BLaER1 treated with 17β-estradiol and CSF1 and Interleukin-3, amounts not matched to agents 10 nM and 100 nM (cell line): ENCODE results near the gene MGAT4B.

ENCODE experiments used
- H3K27ac ChIP-seq, 11 experiments: shearing (Covaris generic); formaldehyde crosslinking; 2 replicates each; pipeline ENCODE4 v1.8.1; 2022
- H3K27me3 ChIP-seq, 11 experiments: shearing (Covaris generic); formaldehyde crosslinking; 2 replicates each; pipeline ENCODE4 v1.8.1; 2022
- H3K36me3 ChIP-seq, 11 experiments: shearing (Covaris generic); formaldehyde crosslinking; 2 replicates each; pipeline ENCODE4 v1.8.1; 2022
- H3K4me1 ChIP-seq, 10 experiments: shearing (Covaris generic); formaldehyde crosslinking; 2 replicates each; pipeline ENCODE4 v1.8.1; 2022
- H3K4me2 ChIP-seq, 11 experiments: shearing (Covaris generic); formaldehyde crosslinking; 2 replicates each; pipeline ENCODE4 v1.8.1; 2022
- H3K4me3 ChIP-seq, 10 experiments: shearing (Covaris generic); formaldehyde crosslinking; 2 replicates each; pipeline ENCODE4 v1.8.1; 2022
- H3K9ac ChIP-seq, 11 experiments: shearing (Covaris generic); formaldehyde crosslinking; 2 replicates each; pipeline ENCODE4 v1.8.1; 2022
- H3K9me3 ChIP-seq, 11 experiments: shearing (Covaris generic); formaldehyde crosslinking; replicated peaks in 1 of 11; 2 replicates each; pipeline ENCODE4 v1.8.1; 2022
- H4K20me1 ChIP-seq, 11 experiments: shearing (Covaris generic); formaldehyde crosslinking; 2 replicates each; pipeline ENCODE4 v1.8.1; 2022
- Cebpa-rat ChIP-seq, 11 experiments: shearing (Covaris generic); IDR thresholded peaks; 2 replicates each; pipeline ENCODE4 v1.8.1; 2022

Gene MGAT4B

GRCh38 chr5:179817890-179818745 lies 11.5 kb upstream of the MGAT4B start:
- peaks cover 22 to 41% (median 37%) of the 10 kb centered on the region in 11 experiments for H3K36me3 ChIP-seq
- no peak for TF ChIP-seq Cebpa-rat (IDR thresholded peaks at IDR 0.05)
- peak overlapping the region; percentile 41 to 100 (median 93); a peak in 16 of 20 replicates for H3K4me3 ChIP-seq
- H3K9me3 ChIP-seq = no peaks in the 10 kb centered on the region
- H3K27me3 ChIP-seq = peaks cover 19 to 34% (median 32%) of the 10 kb centered on the region in 11 experiments
- peak overlapping the region; percentile 89 to 100 (median 98) for H3K4me2 ChIP-seq
- peaks cover 19 to 46% (median 23%) of the 10 kb centered on the region in 11 experiments for H4K20me1 ChIP-seq
- peaks cover 50 to 57% (median 55%) of the 10 kb centered on the region in 10 experiments for H3K4me1 ChIP-seq
- H3K9ac ChIP-seq = peak overlapping the region; percentile 91 to 99 (median 98)
- H3K27ac ChIP-seq = peak overlapping the region; percentile 89 to 98 (median 94)

DNA sequence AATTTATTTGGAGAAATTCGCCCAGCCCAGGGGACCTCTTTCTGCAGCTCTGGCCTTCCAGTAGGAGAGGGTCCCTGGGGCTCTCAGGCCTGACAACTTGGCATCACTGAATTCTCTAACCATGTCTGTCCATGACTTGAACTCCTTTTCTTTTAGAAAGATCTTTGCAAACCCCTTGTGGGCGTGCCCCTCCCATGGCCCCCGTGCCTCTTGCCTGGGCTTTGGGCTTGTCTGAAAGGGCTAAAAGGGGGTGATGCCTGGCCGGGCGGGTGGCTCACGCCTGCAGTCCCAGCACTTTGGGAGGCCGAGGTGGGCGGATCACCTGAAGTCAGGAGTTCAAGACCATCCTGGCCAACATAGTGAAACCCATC lies 10.8 kb upstream of the MGAT4B start:
- peak overlapping the region in 4 of 10 experiments; percentile 43 to 60 (median 50); a peak in 10 of 20 replicates for H3K4me3 ChIP-seq
- peaks cover 44 to 51% (median 49%) of the 10 kb centered on the region in 10 experiments for H3K4me1 ChIP-seq
- peaks cover 12 to 40% (median 17%) of the 10 kb centered on the region in 11 experiments for H4K20me1 ChIP-seq
- H3K27me3 ChIP-seq = peaks cover 19 to 34% (median 32%) of the 10 kb centered on the region in 11 experiments
- H3K9ac ChIP-seq = peak overlapping the region in 6 of 11 experiments; percentile 50 to 75 (median 63); a peak in 8 of 22 replicates
- peak overlapping the region in 2 of 11 experiments; percentile 32 to 41; a peak in 2 of 22 replicates for H3K27ac ChIP-seq
- no peak for TF ChIP-seq Cebpa-rat (IDR thresholded peaks at IDR 0.05)
- peak overlapping the region; percentile 73 to 100 (median 91) for H3K4me2 ChIP-seq
- peaks cover 22 to 41% (median 37%) of the 10 kb centered on the region in 11 experiments for H3K36me3 ChIP-seq
- no peaks in the 10 kb centered on the region for H3K9me3 ChIP-seq

- TF ChIP-seq Cebpa-rat (IDR thresholded peaks at IDR 0.05) = no peak
- Histone ChIP-seq H3K4me1 (peaks cover 39 to 45% (median 43%) of the 10 kb centered on the region in 10 experiments), H3K27ac (peak overlapping the region in 5 of 11 experiments; percentile 20 to 48 (median 32); a peak in 7 of 22 replicates), H3K9me3 (no peaks in the 10 kb centered on the region), H3K27me3 (peaks cover 19 to 34% (median 32%) of the 10 kb centered on the region in 11 experiments), H3K4me2 (peak overlapping the region; percentile 73 to 100 (median 91)), H4K20me1 (peaks cover 7 to 39% (median 12%) of the 10 kb centered on the region in 11 experiments), H3K4me3 (peak overlapping the region in 9 of 10 experiments; percentile 38 to 60 (median 46); a peak in 18 of 20 replicates), H3K36me3 (peaks cover 25 to 43% (median 37%) of the 10 kb centered on the region in 11 experiments), H3K9ac (peak overlapping the region in 10 of 11 experiments; percentile 25 to 75 (median 58); a peak in 17 of 22 replicates)
These were observed 10.3 kb upstream of the MGAT4B start for GRCh38 chr5:179816796-179817469.

- Histone ChIP-seq H3K9ac (peak overlapping the region in 7 of 11 experiments; percentile 49 to 75 (median 59); a peak in 9 of 22 replicates), H3K4me1 (peaks cover 37 to 44% (median 41%) of the 10 kb centered on the region in 10 experiments), H4K20me1 (peaks cover 4 to 33% (median 6%) of the 10 kb centered on the region in 11 experiments; a peak in 17 of 22 replicates), H3K27me3 (peaks cover 19 to 34% (median 32%) of the 10 kb centered on the region in 11 experiments), H3K4me3 (peak overlapping the region in 8 of 10 experiments; percentile 38 to 60 (median 46); a peak in 13 of 20 replicates), H3K4me2 (peak overlapping the region; percentile 73 to 100 (median 91)), H3K36me3 (peaks cover 30 to 48% (median 41%) of the 10 kb centered on the region in 11 experiments), H3K9me3 (no peaks in the 10 kb centered on the region), H3K27ac (peak overlapping the region in 2 of 11 experiments; percentile 20 to 48; a peak in 3 of 22 replicates)
- TF ChIP-seq Cebpa-rat (IDR thresholded peaks at IDR 0.05) = no peak
These were observed 9.7 kb upstream of the MGAT4B start for GRCh38 chr5:179816401-179816795.

DNA sequence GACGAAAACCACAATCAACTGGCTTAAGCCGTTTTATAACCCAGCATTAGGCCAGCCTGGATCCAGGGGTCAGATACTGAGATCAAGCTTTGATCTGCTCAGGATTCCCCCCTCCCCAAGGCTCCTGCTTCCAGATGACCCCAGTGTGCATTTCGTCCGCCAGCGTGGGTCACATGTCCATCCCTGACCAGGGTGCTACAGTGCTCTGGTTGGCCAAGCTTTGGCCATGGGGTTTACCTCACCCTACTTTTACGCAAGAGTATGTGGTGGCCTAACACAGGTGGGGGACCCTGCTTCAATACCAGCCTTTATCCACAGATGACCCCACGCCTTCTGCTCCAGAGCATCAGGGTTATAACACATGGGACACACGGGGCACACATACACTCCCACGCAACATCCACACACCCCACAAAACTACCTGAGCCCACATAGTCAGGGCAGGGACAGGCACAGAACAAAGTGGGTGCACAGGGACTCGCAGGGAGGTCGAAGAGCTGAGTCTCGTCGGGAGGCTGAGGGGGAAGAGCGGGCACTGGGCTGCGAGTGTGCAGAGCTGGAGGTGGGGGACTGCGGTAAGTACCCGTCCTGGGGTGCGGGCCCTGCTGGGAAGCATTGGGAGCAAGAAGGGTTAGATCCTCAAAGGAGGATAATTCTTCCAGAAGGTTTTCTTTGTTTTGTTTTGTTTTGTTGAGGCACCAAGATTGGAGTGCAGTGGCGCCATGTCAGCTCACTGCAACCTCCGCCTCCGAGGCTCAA lies 9.0 kb upstream of the MGAT4B start:
- H3K27ac ChIP-seq = no peak overlapping the region
- H3K4me3 ChIP-seq = no peak overlapping the region
- H3K9ac ChIP-seq = no peak overlapping the region
- peaks cover 19 to 34% (median 32%) of the 10 kb centered on the region in 11 experiments for H3K27me3 ChIP-seq
- peaks cover 30 to 51% (median 42%) of the 10 kb centered on the region in 11 experiments for H3K36me3 ChIP-seq
- peak overlapping the region in 1 of 11 experiments; percentile 99; a peak in 1 of 22 replicates for H3K4me2 ChIP-seq
- H4K20me1 ChIP-seq = peaks cover 0 to 28% (median 0%) of the 10 kb centered on the region in 11 experiments; a peak in 6 of 22 replicates
- no peak for TF ChIP-seq Cebpa-rat (IDR thresholded peaks at IDR 0.05)
- peaks cover 0 to 7% (median 0%) of the 10 kb centered on the region in 11 experiments; a peak in 7 of 22 replicates for H3K9me3 ChIP-seq
- H3K4me1 ChIP-seq = peaks cover 37 to 44% (median 41%) of the 10 kb centered on the region in 10 experiments

GRCh38 chr5:179814090-179814489 lies 7.4 kb upstream of the MGAT4B start:
- peaks cover 0 to 7% (median 0%) of the 10 kb centered on the region in 11 experiments; a peak in 7 of 22 replicates for H3K9me3 ChIP-seq
- peaks cover 19 to 34% (median 32%) of the 10 kb centered on the region in 11 experiments for H3K27me3 ChIP-seq
- H3K36me3 ChIP-seq = peaks cover 30 to 52% (median 42%) of the 10 kb centered on the region in 11 experiments
- no peak overlapping the region for H3K9ac ChIP-seq
- H3K4me1 ChIP-seq = peaks cover 22 to 28% (median 26%) of the 10 kb centered on the region in 10 experiments
- H3K4me2 ChIP-seq = no peak overlapping the region
- H3K27ac ChIP-seq = no peak overlapping the region
- no peak for TF ChIP-seq Cebpa-rat (IDR thresholded peaks at IDR 0.05)
- H3K4me3 ChIP-seq = no peak overlapping the region
- H4K20me1 ChIP-seq = peaks cover 0 to 28% (median 0%) of the 10 kb centered on the region in 11 experiments; a peak in 5 of 22 replicates

DNA sequence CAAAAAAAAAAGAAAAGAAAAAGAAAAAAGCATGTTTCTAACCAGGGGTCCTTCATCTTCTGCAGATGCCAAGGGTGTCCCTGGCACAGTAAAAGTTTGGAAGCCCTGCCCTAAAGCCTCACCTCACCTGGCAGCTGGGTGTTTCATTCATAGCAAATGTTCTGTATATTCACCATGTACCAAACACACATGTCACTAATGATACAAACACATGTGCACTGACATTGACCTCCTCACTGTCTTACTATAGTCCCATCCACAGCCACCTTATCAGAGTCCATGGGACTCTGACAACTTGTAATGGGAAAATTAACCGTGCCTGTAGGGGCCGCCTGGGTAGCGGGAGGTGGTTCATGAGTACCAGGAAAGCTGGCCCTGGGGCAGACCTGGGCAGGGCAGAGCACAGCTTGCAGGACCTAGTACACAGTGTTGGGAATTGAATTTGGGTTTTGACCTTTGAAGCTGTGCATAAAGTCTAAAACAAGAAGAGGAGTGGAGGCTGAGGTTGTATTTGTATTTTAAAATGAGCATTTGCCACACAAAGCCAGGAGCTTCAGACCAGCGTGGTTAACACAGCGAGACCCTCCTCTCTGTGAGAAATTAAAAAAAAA lies 6.4 kb upstream of the MGAT4B start:
- peaks cover 14 to 22% (median 19%) of the 10 kb centered on the region in 10 experiments for H3K4me1 ChIP-seq
- no peak for TF ChIP-seq Cebpa-rat (IDR thresholded peaks at IDR 0.05)
- no peak overlapping the region for H3K9ac ChIP-seq
- peaks cover 0 to 28% (median 0%) of the 10 kb centered on the region in 11 experiments; a peak in 6 of 22 replicates for H4K20me1 ChIP-seq
- H3K9me3 ChIP-seq = peaks cover 0 to 7% (median 0%) of the 10 kb centered on the region in 11 experiments; a peak in 7 of 22 replicates
- peaks cover 30 to 52% (median 42%) of the 10 kb centered on the region in 11 experiments for H3K36me3 ChIP-seq
- no peak overlapping the region for H3K27ac ChIP-seq
- H3K4me3 ChIP-seq = no peak overlapping the region
- H3K27me3 ChIP-seq = peaks cover 19 to 28% (median 27%) of the 10 kb centered on the region in 11 experiments
- no peak overlapping the region for H3K4me2 ChIP-seq
